ENCODE results near the gene TRPC4AP.

- TF ChIP-seq CTCF (IDR thresholded peaks at IDR 0.05; ENCODE audit: low read length), result no peak
- no peak for TF ChIP-seq EZH2 (optimal IDR thresholded peaks at IDR 0.05; ENCODE audit: low read depth, low read length)
These were observed 111.9 kb downstream of the TRPC4AP start for GRCh38 chr20:34980543-34981233.
